HG02623 (cell line): ENCODE measurements around the gene CXCL1.

Experiments
- ATAC-seq: cut with Tn5 transposase; IDR thresholded peaks from one replicate; pipeline ENCODE4 v1.9.1; 2021; ENCODE audit warnings: moderate library complexity; ENCODE audit not compliant: unreplicated experiment

CXCL1 gene

GRCh38 chr4:73912191-73912590 lies 43.0 kb downstream of the CXCL1 start:
- no peak for ATAC-seq

GRCh38 chr4:73914071-73914470 lies 44.9 kb downstream of the CXCL1 start:
- ATAC-seq: no peak

GRCh38 chr4:73916172-73916925 lies 47.2 kb downstream of the CXCL1 start:
- no peak for ATAC-seq

- no peak for ATAC-seq
These were observed 47.9 kb downstream of the CXCL1 start for GRCh38 chr4:73917081-73917501.

- no peak for ATAC-seq
These were observed 48.9 kb downstream of the CXCL1 start for GRCh38 chr4:73918058-73918457.

GRCh38 chr4:73919691-73920090 lies 50.5 kb downstream of the CXCL1 start:
- ATAC-seq: no peak
